PC-3 (cell line): ENCODE data around the gene MYMK. TPM values are rescaled to one million over a fixed set of nuclear protein-coding genes. Genes with fewer than 3 reads are reported as not detected.

ENCODE experiments used
- ATAC-seq: fragments of 200-7000 bp; cut with Tn5 transposase; 2 replicates; pipeline ENCODE4 v1.9.1; 2020; ENCODE audit warnings: mild to moderate bottlenecking, moderate library complexity
- BruUV-seq: library from RNA; stranded (reverse); fragments of 400-500 nt; replicated peaks from 2 replicates; lab custom pipeline; 2021; lab: Mats Ljungman, UMichigan
- CTCF ChIA-PET: fragments of 300-600 bp; sonication (Branson Sonifier 250); formaldehyde crosslinking; loops from one replicate; lab custom pipeline; 2022; ENCODE audit warnings: antibody characterized with exemption; lab: Charles Lee
- POLR2A ChIA-PET: fragments of 300-600 bp; sonication (Branson Sonifier 250); formaldehyde crosslinking; loops from one replicate; lab custom pipeline; 2022; ENCODE audit warnings: antibody characterized with exemption; ENCODE audit not compliant: unreplicated experiment; lab: Charles Lee
- DNase-seq: peaks from one replicate; pipeline ENCODE4 v3.0.0-alpha.2; 2015
- H2AFZ ChIP-seq: fragments of 300-600 bp; sonication (generic); 2 replicates; pipeline ENCODE4 v1.6.0; 2016; ENCODE audit warnings: antibody characterized with exemption, low read length
- H3F3A ChIP-seq: fragments of 300-600 bp; sonication (generic); one replicate; pipeline ENCODE4 v1.6.0; 2017; ENCODE audit warnings: antibody characterized with exemption, low read length, control low read depth, mild to moderate bottlenecking; ENCODE audit not compliant: unreplicated experiment
- H3K27ac ChIP-seq: fragments of 300-600 bp; sonication (generic); 2 replicates; pipeline ENCODE4 v1.5.1; 2016; ENCODE audit warnings: mild to moderate bottlenecking, low read length
- H3K27me3 ChIP-seq: fragments of 300-600 bp; sonication (generic); 2 replicates; pipeline ENCODE4 v1.6.1; 2016; ENCODE audit warnings: low read length, mixed read lengths
- H3K36me3 ChIP-seq: fragments of 300-600 bp; sonication (generic); 2 replicates; pipeline ENCODE4 v1.6.1; 2016; ENCODE audit warnings: low read depth, mixed run types, low read length, mixed read lengths
- H3K4me1 ChIP-seq: fragments of 300-600 bp; sonication (generic); 2 replicates; pipeline ENCODE4 v1.5.1; 2016; ENCODE audit warnings: low read length; ENCODE audit not compliant: insufficient read depth
- H3K4me2 ChIP-seq: fragments of 300-600 bp; sonication (generic); 2 replicates; pipeline ENCODE4 v1.6.0; 2016; ENCODE audit warnings: low read length
- H3K4me3 ChIP-seq: fragments of 300-600 bp; sonication (generic); 2 replicates; pipeline ENCODE4 v1.5.1; 2016; ENCODE audit warnings: mild to moderate bottlenecking, low read length, mixed read lengths
- H3K79me2 ChIP-seq: fragments of 300-600 bp; sonication (generic); 2 replicates; pipeline ENCODE4 v1.6.1; 2017; ENCODE audit warnings: low read length, mixed read lengths
- H3K9ac ChIP-seq: fragments of 300-600 bp; sonication (generic); 2 replicates; pipeline ENCODE4 v1.6.0; 2016; ENCODE audit warnings: mild to moderate bottlenecking, low read length
- H3K9me2 ChIP-seq: fragments of 300-600 bp; sonication (generic); replicated peaks from 2 replicates; pipeline ENCODE4 v1.6.1; 2016; ENCODE audit warnings: mixed run types, low read length, mixed read lengths
- H3K9me3 ChIP-seq: fragments of 300-600 bp; sonication (generic); 2 replicates; pipeline ENCODE4 v1.6.1; 2016; ENCODE audit warnings: low read length, mixed read lengths
- H4K20me1 ChIP-seq: fragments of 300-600 bp; sonication (generic); 2 replicates; pipeline ENCODE4 v1.6.1; 2016; ENCODE audit warnings: low read length, mixed read lengths
- EZH2 ChIP-seq: fragments of 300-600 bp; sonication (generic); IDR thresholded peaks from one replicate; pipeline ENCODE4 v1.6.1; 2017; ENCODE audit warnings: antibody characterized with exemption, mild to moderate bottlenecking, low read length; ENCODE audit not compliant: unreplicated experiment
- EZH2phosphoT487 ChIP-seq: fragments of 300-600 bp; sonication (generic); IDR thresholded peaks from 2 replicates; pipeline ENCODE4 v1.6.1; 2018; ENCODE audit warnings: mild to moderate bottlenecking, antibody characterized with exemption, low read length, borderline replicate concordance
- intact Hi-C: fragments of 100-400 bp; cut with micrococcal nuclease; formaldehyde crosslinking; loops from 2 replicates; pipeline ENCODE4 v1.9.0; 2023
- total RNA-seq: library from RNA; depleted of rRNA; stranded (reverse); fragments of >200 nt; gene quantifications from 2 replicates; pipeline ENCODE4 v1.2.3, GENCODE V29; 2014
- TF ChIP-seq, protein P1 (sequence below): fragments of 300-600 bp; sonication (generic); conservative IDR thresholded peaks from 2 replicates; pipeline ENCODE4 v1.5.1; 2017; ENCODE audit warnings: antibody characterized with exemption, low read depth, mild to moderate bottlenecking, low read length

The MYMK gene
- total RNA-seq, 1 experiment from 2014 or later, result not detected

DNA sequence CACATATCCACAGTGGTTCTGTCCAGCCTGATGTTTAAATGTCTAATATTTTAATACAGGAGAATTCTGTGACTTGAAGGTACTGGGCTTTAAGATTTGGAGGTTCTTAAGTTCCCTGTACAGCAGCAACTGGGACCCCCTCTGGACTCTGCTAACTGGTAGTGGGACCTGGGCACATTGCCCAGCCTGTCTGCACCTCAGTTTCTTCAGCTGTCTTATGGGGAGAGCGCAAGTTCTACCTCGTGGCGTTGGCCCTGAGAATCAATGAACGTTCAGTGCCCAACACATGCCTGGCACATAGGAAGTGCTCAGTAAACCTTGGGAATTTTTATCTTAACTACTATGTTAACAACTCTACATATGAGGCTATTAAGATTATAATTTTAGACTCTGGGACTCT lies 47.3 kb downstream of the MYMK start:
- no peaks in the 10 kb centered on the region; the same call in 1 of the 2 replicates for H3K36me3 ChIP-seq
- ATAC-seq, result no peak
- no peaks in the 10 kb centered on the region for H3K9me2 ChIP-seq
- no peaks in the 10 kb centered on the region for H3K9me3 ChIP-seq
- DNase-seq, result no peak
- no peaks in the 10 kb centered on the region for H3F3A ChIP-seq
- H3K27ac ChIP-seq, result no peak overlapping the region
- TF ChIP-seq, protein P1, sequence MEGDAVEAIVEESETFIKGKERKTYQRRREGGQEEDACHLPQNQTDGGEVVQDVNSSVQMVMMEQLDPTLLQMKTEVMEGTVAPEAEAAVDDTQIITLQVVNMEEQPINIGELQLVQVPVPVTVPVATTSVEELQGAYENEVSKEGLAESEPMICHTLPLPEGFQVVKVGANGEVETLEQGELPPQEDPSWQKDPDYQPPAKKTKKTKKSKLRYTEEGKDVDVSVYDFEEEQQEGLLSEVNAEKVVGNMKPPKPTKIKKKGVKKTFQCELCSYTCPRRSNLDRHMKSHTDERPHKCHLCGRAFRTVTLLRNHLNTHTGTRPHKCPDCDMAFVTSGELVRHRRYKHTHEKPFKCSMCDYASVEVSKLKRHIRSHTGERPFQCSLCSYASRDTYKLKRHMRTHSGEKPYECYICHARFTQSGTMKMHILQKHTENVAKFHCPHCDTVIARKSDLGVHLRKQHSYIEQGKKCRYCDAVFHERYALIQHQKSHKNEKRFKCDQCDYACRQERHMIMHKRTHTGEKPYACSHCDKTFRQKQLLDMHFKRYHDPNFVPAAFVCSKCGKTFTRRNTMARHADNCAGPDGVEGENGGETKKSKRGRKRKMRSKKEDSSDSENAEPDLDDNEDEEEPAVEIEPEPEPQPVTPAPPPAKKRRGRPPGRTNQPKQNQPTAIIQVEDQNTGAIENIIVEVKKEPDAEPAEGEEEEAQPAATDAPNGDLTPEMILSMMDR, result no peak
- no peak for TF ChIP-seq EZH2
- no peak for TF ChIP-seq EZH2phosphoT487
- POLR2A ChIA-PET, result no interaction called here
- CTCF ChIA-PET, result no interaction called here
- peak overlapping the region; percentile 97 for H3K4me2 ChIP-seq
- H3K27me3 ChIP-seq, result no peaks in the 10 kb centered on the region
- peaks cover 10% of the 10 kb centered on the region for H3K4me1 ChIP-seq
- H3K4me3 ChIP-seq, result 0 out of 2 replicates have a peak overlapping the region, but pooled peaks have one; percentile 75
- peaks cover 11% of the 10 kb centered on the region for H3K79me2 ChIP-seq
- H3K9ac ChIP-seq, result no peak overlapping the region
- H2AFZ ChIP-seq, result no peak overlapping the region
- intact Hi-C loops, result no loop called here
- no peaks in the 10 kb centered on the region for H4K20me1 ChIP-seq
- BruUV-seq, result no TSS peak

DNA sequence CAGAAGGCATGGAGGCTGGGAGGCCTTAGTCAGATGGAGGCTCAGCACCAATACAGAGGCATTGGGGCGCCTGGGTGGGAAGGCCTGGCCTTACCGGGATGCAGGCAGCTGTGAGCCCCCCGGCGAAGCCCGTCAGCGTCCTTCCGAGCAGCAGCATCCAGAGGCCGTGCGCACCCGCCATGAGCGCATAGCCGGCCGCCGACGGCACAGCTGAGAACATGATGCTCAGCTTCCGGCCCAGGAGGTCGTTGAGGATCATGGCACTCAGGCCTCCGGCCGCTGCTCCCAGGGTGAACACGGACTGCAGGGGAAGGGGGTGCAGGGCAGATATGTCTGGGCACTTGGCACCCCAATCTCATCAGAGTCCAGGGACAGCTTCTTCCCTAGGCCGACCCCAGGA lies 47.8 kb downstream of the MYMK start:
- ATAC-seq, result no peak
- H2AFZ ChIP-seq, result no peak overlapping the region
- no TSS peak for BruUV-seq
- CTCF ChIA-PET, result no interaction called here
- no peaks in the 10 kb centered on the region for H4K20me1 ChIP-seq
- intact Hi-C loops, result no loop called here
- H3F3A ChIP-seq, result no peaks in the 10 kb centered on the region
- POLR2A ChIA-PET, result no interaction called here
- H3K79me2 ChIP-seq, result peaks cover 11% of the 10 kb centered on the region
- no peak overlapping the region for H3K27ac ChIP-seq
- H3K9me3 ChIP-seq, result no peaks in the 10 kb centered on the region
- peaks cover 10% of the 10 kb centered on the region for H3K4me1 ChIP-seq
- no peaks in the 10 kb centered on the region for H3K9me2 ChIP-seq
- no peaks in the 10 kb centered on the region for H3K27me3 ChIP-seq
- no peaks in the 10 kb centered on the region; the same call in 1 of the 2 replicates for H3K36me3 ChIP-seq
- no peak overlapping the region for H3K9ac ChIP-seq
- H3K4me2 ChIP-seq, result no peak overlapping the region
- H3K4me3 ChIP-seq, result no peak overlapping the region
- TF ChIP-seq EZH2phosphoT487, result no peak
- no peak for DNase-seq

DNA sequence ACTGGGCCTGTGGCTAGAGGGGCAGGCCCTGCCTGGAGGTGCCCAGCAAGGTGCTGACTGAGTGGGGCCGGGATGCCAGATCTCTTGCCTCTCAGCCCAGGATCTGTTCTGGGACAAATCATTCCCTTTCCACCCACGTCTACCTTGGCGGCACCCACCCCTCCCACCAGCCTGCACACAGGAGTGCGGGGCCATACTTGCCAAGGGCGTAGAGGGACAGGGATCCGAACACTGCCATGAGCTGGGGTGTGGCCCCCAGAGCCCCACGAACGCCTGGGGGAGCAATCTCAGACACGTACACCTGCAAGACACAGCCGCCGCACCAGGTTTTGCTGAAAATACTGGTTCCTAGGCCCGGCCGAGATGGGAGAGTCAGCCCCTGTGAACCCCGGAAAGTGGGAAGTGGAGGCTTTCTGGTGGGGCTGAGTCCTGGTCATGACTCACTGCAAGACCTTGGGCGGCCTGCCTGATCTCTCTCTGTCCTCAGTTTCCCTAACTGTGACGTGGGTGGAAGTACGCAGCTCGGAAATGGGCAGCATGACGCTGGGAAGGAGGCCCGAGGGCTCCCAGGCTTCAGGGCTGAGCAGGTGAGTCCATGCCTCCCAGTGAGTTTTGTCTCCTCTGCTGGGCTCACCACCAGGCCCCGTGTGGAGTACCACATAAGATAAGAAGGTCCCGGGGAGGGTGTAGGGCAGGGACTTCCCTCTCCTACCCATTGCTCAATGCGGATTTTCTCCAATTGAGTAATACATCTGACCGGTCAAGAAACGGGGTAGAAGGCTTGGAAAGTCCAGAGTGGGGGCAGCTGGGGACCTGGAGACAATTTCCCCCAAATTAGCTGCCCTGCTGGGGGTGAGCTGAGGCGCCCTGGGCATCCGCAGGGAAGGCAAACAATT lies 48.5 kb downstream of the MYMK start:
- H3K9me3 ChIP-seq, result no peaks in the 10 kb centered on the region
- H3K4me3 ChIP-seq, result no peak overlapping the region
- POLR2A ChIA-PET, result no interaction called here
- CTCF ChIA-PET, result no interaction called here
- no peak overlapping the region for H3K9ac ChIP-seq
- H3K9me2 ChIP-seq, result no peaks in the 10 kb centered on the region
- TF ChIP-seq, protein P1, result no peak
- no peak for TF ChIP-seq EZH2phosphoT487
- TF ChIP-seq EZH2, result no peak
- no peaks in the 10 kb centered on the region; the same call in 1 of the 2 replicates for H3K36me3 ChIP-seq
- no peak for ATAC-seq
- H3K4me2 ChIP-seq, result no peak overlapping the region
- H3F3A ChIP-seq, result no peaks in the 10 kb centered on the region
- H4K20me1 ChIP-seq, result no peaks in the 10 kb centered on the region
- intact Hi-C loops, result no loop called here
- DNase-seq, result no peak
- H2AFZ ChIP-seq, result no peak overlapping the region
- H3K27me3 ChIP-seq, result no peaks in the 10 kb centered on the region
- BruUV-seq, result TSS peak; percentile 2
- H3K79me2 ChIP-seq, result peaks cover 11% of the 10 kb centered on the region
- H3K27ac ChIP-seq, result no peak overlapping the region
- H3K4me1 ChIP-seq, result peaks cover 10% of the 10 kb centered on the region
